Measurements from ENCODE around the gene ATP6V0A1.

ATP6V0A1 gene

GRCh38 chr17:42518755-42519545 is 60.3 kb downstream of the ATP6V0A1 start:
- H3K4me3 Mint-ChIP-seq = no peak overlapping the region
- no peaks in the 10 kb centered on the region for H3K27me3 Mint-ChIP-seq
- peaks cover 4% of the 10 kb centered on the region for H3K4me1 Mint-ChIP-seq
- H3K36me3 Mint-ChIP-seq = peaks cover 7% of the 10 kb centered on the region
- H3K9me3 Mint-ChIP-seq = no peaks in the 10 kb centered on the region
- H3K27ac Mint-ChIP-seq = no peak overlapping the region

GRCh38 chr17:42519546-42520491 is 61.1 kb downstream of the ATP6V0A1 start:
- Mint-ChIP-seq H3K9me3 (no peaks in the 10 kb centered on the region), H3K4me3 (no peak overlapping the region), H3K27me3 (no peaks in the 10 kb centered on the region), H3K4me1 (peaks cover 4% of the 10 kb centered on the region), H3K36me3 (peaks cover 5% of the 10 kb centered on the region), H3K27ac (no peak overlapping the region)

- Mint-ChIP-seq H3K36me3 (peaks cover 5% of the 10 kb centered on the region), H3K4me1 (peaks cover 4% of the 10 kb centered on the region), H3K27me3 (no peaks in the 10 kb centered on the region), H3K4me3 (no peak overlapping the region), H3K9me3 (no peaks in the 10 kb centered on the region), H3K27ac (no peak overlapping the region)
Measured at GRCh38 chr17:42520540-42520951, 61.9 kb downstream of the ATP6V0A1 start.

GRCh38 chr17:42521036-42521435 is 62.4 kb downstream of the ATP6V0A1 start:
- no peaks in the 10 kb centered on the region for H3K9me3 Mint-ChIP-seq
- H3K36me3 Mint-ChIP-seq = peaks cover 5% of the 10 kb centered on the region
- H3K27ac Mint-ChIP-seq = no peak overlapping the region
- H3K4me1 Mint-ChIP-seq = peaks cover 4% of the 10 kb centered on the region
- no peaks in the 10 kb centered on the region for H3K27me3 Mint-ChIP-seq
- H3K4me3 Mint-ChIP-seq = no peak overlapping the region

- H3K9me3 Mint-ChIP-seq = no peaks in the 10 kb centered on the region
- H3K36me3 Mint-ChIP-seq = peaks cover 5% of the 10 kb centered on the region
- peaks cover 4% of the 10 kb centered on the region for H3K4me1 Mint-ChIP-seq
- no peak overlapping the region for H3K4me3 Mint-ChIP-seq
- no peak overlapping the region for H3K27ac Mint-ChIP-seq
- no peaks in the 10 kb centered on the region for H3K27me3 Mint-ChIP-seq
Measured at GRCh38 chr17:42521666-42522262, 63.1 kb downstream of the ATP6V0A1 start.

GRCh38 chr17:42522263-42522790 is 63.6 kb downstream of the ATP6V0A1 start:
- H3K36me3 Mint-ChIP-seq = peaks cover 5% of the 10 kb centered on the region
- no peak overlapping the region for H3K4me3 Mint-ChIP-seq
- H3K4me1 Mint-ChIP-seq = peaks cover 5% of the 10 kb centered on the region
- no peaks in the 10 kb centered on the region for H3K27me3 Mint-ChIP-seq
- no peak overlapping the region for H3K27ac Mint-ChIP-seq
- H3K9me3 Mint-ChIP-seq = no peaks in the 10 kb centered on the region

GRCh38 chr17:42522798-42523278 is 64.2 kb downstream of the ATP6V0A1 start:
- H3K4me3 Mint-ChIP-seq = no peak overlapping the region
- peaks cover 5% of the 10 kb centered on the region for H3K4me1 Mint-ChIP-seq
- peaks cover 5% of the 10 kb centered on the region for H3K36me3 Mint-ChIP-seq
- H3K27me3 Mint-ChIP-seq = no peaks in the 10 kb centered on the region
- H3K27ac Mint-ChIP-seq = no peak overlapping the region
- H3K9me3 Mint-ChIP-seq = no peaks in the 10 kb centered on the region

GRCh38 chr17:42525221-42525620 is 66.5 kb downstream of the ATP6V0A1 start:
- H3K27me3 Mint-ChIP-seq = no peaks in the 10 kb centered on the region
- H3K9me3 Mint-ChIP-seq = no peaks in the 10 kb centered on the region
- H3K36me3 Mint-ChIP-seq = peaks cover 5% of the 10 kb centered on the region
- H3K4me1 Mint-ChIP-seq = peaks cover 21% of the 10 kb centered on the region
- H3K4me3 Mint-ChIP-seq = no peak overlapping the region
- peak overlapping the region; percentile 74 for H3K27ac Mint-ChIP-seq

GRCh38 chr17:42526031-42526444 is 67.4 kb downstream of the ATP6V0A1 start:
- H3K4me3 Mint-ChIP-seq = no peak overlapping the region
- H3K27me3 Mint-ChIP-seq = no peaks in the 10 kb centered on the region
- peaks cover 5% of the 10 kb centered on the region for H3K36me3 Mint-ChIP-seq
- H3K4me1 Mint-ChIP-seq = peaks cover 29% of the 10 kb centered on the region
- no peak overlapping the region for H3K27ac Mint-ChIP-seq
- no peaks in the 10 kb centered on the region for H3K9me3 Mint-ChIP-seq

- H3K4me3 Mint-ChIP-seq = no peak overlapping the region
Measured at GRCh38 chr17:42527932-42528331, 69.3 kb downstream of the ATP6V0A1 start.

GRCh38 chr17:42529061-42529460 is 70.4 kb downstream of the ATP6V0A1 start:
- H3K27me3 Mint-ChIP-seq = no peaks in the 10 kb centered on the region
- no peaks in the 10 kb centered on the region for H3K36me3 Mint-ChIP-seq
- H3K4me3 Mint-ChIP-seq = no peak overlapping the region
- no peaks in the 10 kb centered on the region for H3K9me3 Mint-ChIP-seq
- peak overlapping the region; percentile 23 for H3K27ac Mint-ChIP-seq
- peaks cover 41% of the 10 kb centered on the region for H3K4me1 Mint-ChIP-seq

More at GRCh38 chr17:42527932-42528331, 69.3 kb downstream of the ATP6V0A1 start:
- no peaks in the 10 kb centered on the region for H3K27me3 Mint-ChIP-seq
- H3K4me1 Mint-ChIP-seq = peaks cover 38% of the 10 kb centered on the region
- H3K27ac Mint-ChIP-seq = no peak overlapping the region
- no peaks in the 10 kb centered on the region for H3K36me3 Mint-ChIP-seq
- H3K9me3 Mint-ChIP-seq = no peaks in the 10 kb centered on the region

GRCh38 chr17:42530952-42531454 is 72.3 kb downstream of the ATP6V0A1 start:
- H3K4me1 Mint-ChIP-seq = peaks cover 49% of the 10 kb centered on the region
- H3K9me3 Mint-ChIP-seq = no peaks in the 10 kb centered on the region
- no peak overlapping the region for H3K27ac Mint-ChIP-seq
- H3K36me3 Mint-ChIP-seq = no peaks in the 10 kb centered on the region
- H3K27me3 Mint-ChIP-seq = no peaks in the 10 kb centered on the region
- peak overlapping the region; percentile 52 for H3K4me3 Mint-ChIP-seq

- peak overlapping the region; percentile 18 for H3K27ac Mint-ChIP-seq
- no peaks in the 10 kb centered on the region for H3K9me3 Mint-ChIP-seq
- H3K4me1 Mint-ChIP-seq = peaks cover 51% of the 10 kb centered on the region
- H3K4me3 Mint-ChIP-seq = peak overlapping the region; percentile 86
- H3K36me3 Mint-ChIP-seq = no peaks in the 10 kb centered on the region
- no peaks in the 10 kb centered on the region for H3K27me3 Mint-ChIP-seq
Measured at GRCh38 chr17:42531455-42532354, 73.0 kb downstream of the ATP6V0A1 start.

Measured in activated naive CD4-positive, alpha-beta T cell treated with anti-CD3 and anti-CD28 coated beads, Interleukin-2, amount 50 U/mL, for 24 hours (primary cell).